SK-N-SH treated with all-trans-retinoic acid at 6 μM for 48 hours (cell line): Measurements from ENCODE around the gene ACTL10.

Experiments used
- ATAC-seq: fragments of 200-7000 bp; cut with Tn5 transposase; 3 replicates; pipeline ENCODE4 v1.9.1; 2020; ENCODE audit warnings: mild to moderate bottlenecking, moderate library complexity
- ARNTL ChIP-seq: fragments of 450-650 bp; formaldehyde crosslinking; IDR thresholded peaks from 2 replicates; pipeline ENCODE4 v1.5.0; 2020; ENCODE audit warnings: low read depth, mild to moderate bottlenecking, moderate library complexity, borderline replicate concordance
- BACH2 ChIP-seq: fragments of 250-450 bp; sonication (Bioruptor Pico); IDR thresholded peaks from 2 replicates; pipeline ENCODE4 v1.9.0; 2021; ENCODE audit warnings: mild to moderate bottlenecking, borderline replicate concordance
- CSDC2 ChIP-seq: fragments of 250-450 bp; sonication (Bioruptor Pico); IDR thresholded peaks from 2 replicates; pipeline ENCODE4 v1.5.0; 2020; ENCODE audit warnings: mild to moderate bottlenecking, moderate library complexity
- CSRNP3 ChIP-seq: fragments of 250-450 bp; sonication (Bioruptor Pico); IDR thresholded peaks from 2 replicates; pipeline ENCODE4 v1.5.1; 2021; ENCODE audit warnings: mild to moderate bottlenecking, moderate library complexity
- ESRRG ChIP-seq: fragments of 250-450 bp; sonication (Bioruptor Pico); IDR thresholded peaks from 2 replicates; pipeline ENCODE4 v1.6.1; 2021; ENCODE audit warnings: mild to moderate bottlenecking
- GLIS3 ChIP-seq: fragments of 250-450 bp; sonication (Bioruptor Pico); IDR thresholded peaks from 2 replicates; pipeline ENCODE4 v1.5.0; 2020; ENCODE audit warnings: mild to moderate bottlenecking, moderate library complexity
- ISL1 ChIP-seq: fragments of 250-450 bp; sonication (Bioruptor Pico); IDR thresholded peaks from 2 replicates; pipeline ENCODE4 v2.1.2; 2022; ENCODE audit warnings: mild to moderate bottlenecking, moderate library complexity
- POU6F1 ChIP-seq: fragments of 250-450 bp; sonication (Bioruptor Pico); IDR thresholded peaks from 2 replicates; pipeline ENCODE4 v1.8.0; 2021; ENCODE audit warnings: low read depth, mild to moderate bottlenecking, moderate library complexity, borderline replicate concordance
- PPARA ChIP-seq: fragments of 250-450 bp; sonication (Bioruptor Pico); IDR thresholded peaks from 2 replicates; pipeline ENCODE4 v1.5.0; 2020; ENCODE audit warnings: mild to moderate bottlenecking, borderline replicate concordance
- RARB ChIP-seq: fragments of 250-450 bp; sonication (Bioruptor Pico); IDR thresholded peaks from 2 replicates; pipeline ENCODE4 v1.8.0; 2021; ENCODE audit warnings: mild to moderate bottlenecking, moderate library complexity
- TCF4 ChIP-seq: fragments of 250-450 bp; sonication (Bioruptor Pico); IDR thresholded peaks from 2 replicates; pipeline ENCODE4 v1.8.0; 2021; ENCODE audit warnings: mild to moderate bottlenecking, moderate library complexity, borderline replicate concordance
- TOX ChIP-seq: fragments of 250-450 bp; sonication (Bioruptor Pico); IDR thresholded peaks from 2 replicates; pipeline ENCODE4 v1.8.0; 2021; ENCODE audit warnings: mild to moderate bottlenecking, moderate library complexity, borderline replicate concordance
- TSHZ2 ChIP-seq: fragments of 250-450 bp; sonication (Bioruptor Pico); IDR thresholded peaks from 2 replicates; pipeline ENCODE4 v1.5.0; 2020; ENCODE audit warnings: mild to moderate bottlenecking, moderate library complexity
- ZC3H10 ChIP-seq: fragments of 250-450 bp; sonication (Bioruptor Pico); IDR thresholded peaks from 2 replicates; pipeline ENCODE4 v1.5.1; 2021; ENCODE audit warnings: mild to moderate bottlenecking, moderate library complexity
- ZFP3 ChIP-seq: fragments of 250-450 bp; sonication (Bioruptor Pico); IDR thresholded peaks from 2 replicates; pipeline ENCODE4 v1.5.0; 2020; ENCODE audit warnings: mild to moderate bottlenecking, moderate library complexity
- ZFP30 ChIP-seq: fragments of 450-650 bp; formaldehyde crosslinking; IDR thresholded peaks from 2 replicates; pipeline ENCODE4 v1.5.0; 2022; ENCODE audit warnings: mild to moderate bottlenecking, moderate library complexity
- ZNF565 ChIP-seq: fragments of 450-650 bp; formaldehyde crosslinking; conservative IDR thresholded peaks from 2 replicates; pipeline ENCODE4 v1.5.0; 2020; ENCODE audit warnings: low read depth, mild to moderate bottlenecking, moderate library complexity
- ZNF70 ChIP-seq: fragments of 450-650 bp; formaldehyde crosslinking; IDR thresholded peaks from 2 replicates; pipeline ENCODE4 v1.5.0; 2020; ENCODE audit warnings: mild to moderate bottlenecking, moderate library complexity
- ZNF8 ChIP-seq: fragments of 450-650 bp; formaldehyde crosslinking; IDR thresholded peaks from 2 replicates; pipeline ENCODE4 v1.5.0; 2020; ENCODE audit warnings: mild to moderate bottlenecking, moderate library complexity

The ACTL10 gene

GRCh38 chr20:33660685-33661058 is 6.1 kb upstream of the ACTL10 start:
- no peak for TF ChIP-seq ZNF565 (CRISPR knock-in tag)
- TF ChIP-seq GLIS3 (CRISPR knock-in tag) = no peak
- TF ChIP-seq CSDC2 (CRISPR knock-in tag) = no peak
- TF ChIP-seq CSRNP3 (CRISPR knock-in tag) = no peak
- ATAC-seq = no peak

- ATAC-seq = no peak
- TF ChIP-seq TCF4 (CRISPR knock-in tag) (no peak), ZNF8 (no peak), GLIS3 (CRISPR knock-in tag) (no peak), BACH2 (CRISPR knock-in tag) (no peak), ZNF70 (no peak), ZFP30 (CRISPR knock-in tag) (no peak), TOX (CRISPR knock-in tag) (no peak), CSDC2 (CRISPR knock-in tag) (no peak), PPARA (CRISPR knock-in tag) (no peak), RARB (CRISPR knock-in tag) (no peak), ARNTL (CRISPR knock-in tag) (no peak), ISL1 (CRISPR knock-in tag) (no peak), ESRRG (CRISPR knock-in tag) (no peak), ZNF565 (CRISPR knock-in tag) (no peak), TSHZ2 (CRISPR knock-in tag) (no peak), ZC3H10 (CRISPR knock-in tag) (no peak), CSRNP3 (CRISPR knock-in tag) (no peak), ZFP3 (CRISPR knock-in tag) (no peak), POU6F1 (CRISPR knock-in tag) (no peak)
- TF ChIP-seq, all 23 proteins: peak for 0
Measured at GRCh38 chr20:33662172-33662571, 4.6 kb upstream of the ACTL10 start, which contains the start of gene C20orf144. Gene C20orf144 (plus strand): TSS chr20:33662327. CDS start chr20:33662346, 19 bp downstream.

- TF ChIP-seq TSHZ2 (CRISPR knock-in tag) = 0 out of 2 replicates have a peak, but pooled peaks have one; percentile 22
- TF ChIP-seq ISL1 (CRISPR knock-in tag) = no peak
- peak; percentile 82 for ATAC-seq
Measured at GRCh38 chr20:33663161-33664084, 3.3 kb upstream of the ACTL10 start.
